HCT116 (cell line): ENCODE data around the gene CPT2. TPM values are rescaled to one million over a fixed set of nuclear protein-coding genes. Genes with fewer than 3 reads are reported as not detected.

Source experiments
- ATAC-seq: fragments of 200-7000 bp; cut with Tn5 transposase; 2 replicates; pipeline ENCODE4 v1.9.1; 2020; ENCODE audit warnings: mild to moderate bottlenecking, moderate library complexity
- BruUV-seq: library from RNA; stranded (reverse); fragments of 400-500 nt; replicated peaks from 2 replicates; lab custom pipeline; 2021; lab: Mats Ljungman, UMichigan
- CTCF ChIA-PET: fragments of 300-600 bp; sonication (Branson Sonifier 250); formaldehyde crosslinking; loops from one replicate; lab custom pipeline; 2021; ENCODE audit warnings: antibody characterized with exemption; lab: Charles Lee
- POLR2A ChIA-PET: fragments of 300-600, 350-600 bp; sonication (Branson Sonifier 250); formaldehyde crosslinking; loops from one replicate; lab custom pipeline; 2021; ENCODE audit warnings: antibody characterized with exemption; lab: Charles Lee
- RAD21 ChIA-PET, 2 experiments: fragments of 300-600 bp; sonication (Branson Sonifier 250); formaldehyde crosslinking; loops; one replicate each; lab custom pipeline; 2023; ENCODE audit warnings: low total read pairs in 2 of 2; ENCODE audit not compliant: uncharacterized antibody in 2 of 2, unreplicated experiment in 2 of 2, low non-redundant PET in 1 of 2; lab: Charles Lee
- DNase-seq: peaks from one replicate; pipeline ENCODE4 v3.0.0-alpha.2; 2010; ENCODE audit warnings: low read depth, low spot score
- H2AFZ ChIP-seq: fragments of 200-600 bp; shearing (Covaris generic), sonication (generic); 2 replicates; pipeline ENCODE4 v1.6.1; 2017; ENCODE audit warnings: low read depth, mixed run types, mixed read lengths, antibody characterized with exemption, low read length; ENCODE audit not compliant: poor library complexity, severe bottlenecking
- H3K27ac ChIP-seq: 2 replicates; pipeline ENCODE4 v1.5.1; 2012; ENCODE audit warnings: low read depth, low read length
- H3K27me3 ChIP-seq: fragments of 200-600 bp; sonication (generic); 2 replicates; pipeline ENCODE4 v1.6.1; 2016; ENCODE audit warnings: mixed run types, low read length, mixed read lengths; ENCODE audit not compliant: insufficient read depth
- H3K36me3 ChIP-seq, 2 experiments: fragments of 200-500 bp in 1 of 2; fragments of 200-600 bp in 1 of 2; sonication (Bioruptor generic) in 1 of 2; sonication (generic) in 1 of 2; 2 replicates each; pipeline versions ENCODE4 v1.5.1 to v1.6.1; 2014 to 2016; ENCODE audit warnings: low read length in 2 of 2, inconsistent platforms in 1 of 2, mixed read lengths in 1 of 2, mixed run types in 1 of 2; ENCODE audit not compliant: insufficient read depth in 2 of 2, control insufficient read depth in 1 of 2
- H3K4me1 ChIP-seq, 2 experiments: fragments of 200-600 bp in 1 of 2; sonication (generic) in 1 of 2; 2 replicates each; pipeline versions ENCODE4 v1.5.1 to v1.6.1; 2012 to 2017; ENCODE audit warnings: low read length in 2 of 2, inconsistent platforms in 1 of 2, mild to moderate bottlenecking in 1 of 2, mixed read lengths in 1 of 2, mixed run types in 1 of 2, moderate library complexity in 1 of 2; ENCODE audit not compliant: insufficient read depth in 2 of 2, control insufficient read depth in 1 of 2
- H3K4me2 ChIP-seq: fragments of 200-600 bp; sonication (generic); 2 replicates; pipeline ENCODE4 v1.6.1; 2017; ENCODE audit warnings: mixed run types, low read length, mixed read lengths
- H3K4me3 ChIP-seq, 2 experiments: fragments of 200-600 bp in 1 of 2; sonication (generic) in 1 of 2; replicated peaks in 1 of 2; 2 replicates each; pipeline ENCODE4 v1.5.1; 2011 to 2016; ENCODE audit warnings: low read length in 2 of 2, control low read depth in 1 of 2, low read depth in 1 of 2, mild to moderate bottlenecking in 1 of 2, mixed read lengths in 1 of 2, mixed run types in 1 of 2
- H3K79me2 ChIP-seq: fragments of 200-600 bp; sonication (generic); 2 replicates; pipeline ENCODE4 v1.6.1; 2017; ENCODE audit warnings: mild to moderate bottlenecking, mixed run types, low read length, moderate library complexity, mixed read lengths; ENCODE audit not compliant: insufficient read depth
- H3K9ac ChIP-seq: fragments of 200-600 bp; sonication (generic); 2 replicates; pipeline ENCODE4 v1.6.1; 2016; ENCODE audit warnings: low read length, mixed read lengths
- H3K9me2 ChIP-seq: fragments of 200-600 bp; sonication (generic), shearing (Covaris generic); 2 replicates; pipeline ENCODE4 v1.6.1; 2017; ENCODE audit warnings: mixed run types, mild to moderate bottlenecking, moderate library complexity; ENCODE audit not compliant: insufficient read depth
- H3K9me3 ChIP-seq, 2 experiments: fragments of 200-500 bp in 1 of 2; fragments of 200-600 bp in 1 of 2; sonication (Bioruptor generic) in 1 of 2; sonication (generic) in 1 of 2; 2 replicates each; pipeline ENCODE4 v1.6.1; 2014 to 2017; ENCODE audit warnings: low read length in 2 of 2, mixed read lengths in 2 of 2, inconsistent platforms in 1 of 2, low read depth in 1 of 2, mild to moderate bottlenecking in 1 of 2, mixed run types in 1 of 2, moderate library complexity in 1 of 2; ENCODE audit not compliant: control insufficient read depth in 1 of 2, insufficient read depth in 1 of 2
- H4K20me1 ChIP-seq: fragments of 200-600 bp; sonication (generic), shearing (Covaris generic); 2 replicates; pipeline ENCODE4 v1.6.1; 2017; ENCODE audit warnings: mixed run types, mild to moderate bottlenecking, moderate library complexity; ENCODE audit not compliant: insufficient read depth
- CBX3 ChIP-seq: IDR thresholded peaks from 2 replicates; pipeline ENCODE4 v1.6.1; 2012; ENCODE audit warnings: low read depth
- CEBPB ChIP-seq: IDR thresholded peaks from 2 replicates; pipeline ENCODE4 v1.6.1; 2012; ENCODE audit warnings: low read depth
- CTCF ChIP-seq, 3 experiments: fragments of 200-600 bp in 1 of 3; sonication (generic) in 1 of 3; IDR thresholded peaks in 2 of 3; conservative IDR thresholded peaks in 1 of 3; 2 replicates each; pipeline ENCODE4 v1.5.1; 2012 to 2017; ENCODE audit warnings: low read depth in 2 of 3, low read length in 2 of 3, antibody characterized with exemption in 1 of 3, borderline replicate concordance in 1 of 3, control low read depth in 1 of 3, mild to moderate bottlenecking in 1 of 3, mixed read lengths in 1 of 3, mixed run types in 1 of 3, moderate library complexity in 1 of 3; ENCODE audit not compliant: insufficient read depth in 1 of 3
- MAX ChIP-seq: IDR thresholded peaks from 2 replicates; pipeline ENCODE4 v1.6.1; 2012
- POLR2A ChIP-seq: IDR thresholded peaks from 2 replicates; pipeline ENCODE4 v1.7.0; 2011; ENCODE audit warnings: borderline replicate concordance; ENCODE audit not compliant: insufficient read depth, insufficient read length; ENCODE audit errors: extremely low read depth
- POLR2AphosphoS5 ChIP-seq: IDR thresholded peaks from 2 replicates; pipeline ENCODE4 v1.6.1; 2011; ENCODE audit warnings: mild to moderate bottlenecking, low read depth, low read length, moderate library complexity
- RAD21 ChIP-seq: IDR thresholded peaks from 2 replicates; pipeline ENCODE4 v1.6.1; 2012; ENCODE audit warnings: low read depth, mild to moderate bottlenecking
- SRF ChIP-seq: IDR thresholded peaks from 2 replicates; pipeline ENCODE4 v1.6.1; 2012; ENCODE audit warnings: low read depth
- TCF7L2 ChIP-seq: IDR thresholded peaks from 2 replicates; pipeline ENCODE4 v1.7.0; 2011; ENCODE audit warnings: borderline replicate concordance, inconsistent platforms; ENCODE audit not compliant: insufficient read depth, insufficient read length; ENCODE audit errors: extremely low read depth
- YY1 ChIP-seq: IDR thresholded peaks from 2 replicates; pipeline ENCODE4 v1.6.1; 2011; ENCODE audit warnings: low read length, low read depth, moderate library complexity, mild to moderate bottlenecking; ENCODE audit not compliant: insufficient replicate concordance; ENCODE audit errors: extremely low read depth
- ZFX ChIP-seq: fragments of 450-650 bp; IDR thresholded peaks from 2 replicates; pipeline ENCODE4 v1.6.1; 2017
- ZNF274 ChIP-seq: fragments of 200-500 bp; sonication (Bioruptor generic); IDR thresholded peaks from 2 replicates; pipeline ENCODE4 v1.6.1; 2014; ENCODE audit warnings: mild to moderate bottlenecking, low read depth, low read length, inconsistent platforms
- intact Hi-C: fragments of 100-400 bp; cut with micrococcal nuclease; formaldehyde crosslinking; loops from 2 replicates; pipeline ENCODE4 v1.10.0; 2022
- total RNA-seq: library from RNA; stranded (reverse); gene quantifications from one replicate; pipeline ENCODE4 v1.2.1, GENCODE V29; 2021; ENCODE audit not compliant: unreplicated experiment
- TF ChIP-seq, protein P1 (sequence below): IDR thresholded peaks from 2 replicates; pipeline ENCODE4 v1.6.1; 2011; ENCODE audit warnings: mild to moderate bottlenecking, low read length, moderate library complexity; ENCODE audit not compliant: insufficient replicate concordance; ENCODE audit errors: extremely low read depth

The CPT2 gene
- total RNA-seq, 1 experiment from 2014 or later, result 18.1 TPM

GRCh38 chr1:53180951-53181350 is 15.7 kb upstream of the CPT2 start (continued):
- TF ChIP-seq POLR2AphosphoS5, result no peak

GRCh38 chr1:53182111-53182593 is 14.5 kb upstream of the CPT2 start:
- peak; percentile 80 for DNase-seq
- no peak overlapping the region for H3K9ac ChIP-seq
- CTCF ChIA-PET, result interaction anchor here (0.6 to 2.9 kb wide), 6 partner anchors 8 to 469 kb away, joined by 3 to 15 read pairs (median 5); no protein-coding TSS in a partner anchor
- no TSS peak for BruUV-seq
- TF ChIP-seq TCF7L2, result no peak
- TF ChIP-seq CTCF (IDR thresholded peaks at IDR 0.05 in 2 of 3, conservative IDR thresholded peaks at IDR 0.05 in 1 of 3; ENCODE audit: borderline replicate concordance in 1 of 3, insufficient read depth in 1 of 3, low read depth in 2 of 3, low read length in 2 of 3), result peak; percentile 67 to 96 (median 77)
- TF ChIP-seq SRF, result no peak
- peak; percentile 54 for TF ChIP-seq CBX3
- no peak for TF ChIP-seq ZNF274
- peak; percentile 69 for TF ChIP-seq MAX
- TF ChIP-seq POLR2A, result no peak
- TF ChIP-seq RAD21, result peak; percentile 72
- TF ChIP-seq, protein P1, sequence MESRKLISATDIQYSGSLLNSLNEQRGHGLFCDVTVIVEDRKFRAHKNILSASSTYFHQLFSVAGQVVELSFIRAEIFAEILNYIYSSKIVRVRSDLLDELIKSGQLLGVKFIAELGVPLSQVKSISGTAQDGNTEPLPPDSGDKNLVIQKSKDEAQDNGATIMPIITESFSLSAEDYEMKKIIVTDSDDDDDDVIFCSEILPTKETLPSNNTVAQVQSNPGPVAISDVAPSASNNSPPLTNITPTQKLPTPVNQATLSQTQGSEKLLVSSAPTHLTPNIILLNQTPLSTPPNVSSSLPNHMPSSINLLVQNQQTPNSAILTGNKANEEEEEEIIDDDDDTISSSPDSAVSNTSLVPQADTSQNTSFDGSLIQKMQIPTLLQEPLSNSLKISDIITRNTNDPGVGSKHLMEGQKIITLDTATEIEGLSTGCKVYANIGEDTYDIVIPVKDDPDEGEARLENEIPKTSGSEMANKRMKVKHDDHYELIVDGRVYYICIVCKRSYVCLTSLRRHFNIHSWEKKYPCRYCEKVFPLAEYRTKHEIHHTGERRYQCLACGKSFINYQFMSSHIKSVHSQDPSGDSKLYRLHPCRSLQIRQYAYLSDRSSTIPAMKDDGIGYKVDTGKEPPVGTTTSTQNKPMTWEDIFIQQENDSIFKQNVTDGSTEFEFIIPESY, result no peak
- peak; percentile 69 for TF ChIP-seq YY1
- 0 out of 2 replicates have a peak, but pooled peaks have one; percentile 14 for TF ChIP-seq CEBPB
- no peak for TF ChIP-seq ZFX
- TF ChIP-seq, all 23 proteins: peak for 6
- H3K9me3 ChIP-seq, result no peaks in the 10 kb centered on the region
- no peaks in the 10 kb centered on the region for H3K36me3 ChIP-seq
- POLR2A ChIA-PET, result no interaction called here
- peak overlapping the region; percentile 46 for H3K4me2 ChIP-seq
- H2AFZ ChIP-seq, result peak overlapping the region; percentile 92
- H3K27me3 ChIP-seq, result no peaks in the 10 kb centered on the region
- no peak overlapping the region for H3K27ac ChIP-seq
- intact Hi-C loops, result loop anchor here (5.0 to 10.0 kb wide), 2 partner anchors 167 to 480 kb away; no protein-coding TSS in a partner anchor
- H3K9me2 ChIP-seq, result no peaks in the 10 kb centered on the region
- no peak overlapping the region for H3K4me3 ChIP-seq
- peaks cover 0 to 13% of the 10 kb centered on the region in 2 experiments; a peak in 2 of 4 replicates for H3K4me1 ChIP-seq
- peak; percentile 94 for ATAC-seq
- RAD21 ChIA-PET, result no interaction called here
- H3K79me2 ChIP-seq, result no peaks in the 10 kb centered on the region
- no peaks in the 10 kb centered on the region for H4K20me1 ChIP-seq
